Measurements from ENCODE around the gene GPX7.

Gene GPX7

GRCh38 chr1:52588535-52588934 is 13.6 kb upstream of the GPX7 start:
- no peak for DNase-seq

GRCh38 chr1:52590266-52590665 is 11.9 kb upstream of the GPX7 start:
- DNase-seq: no peak

- DNase-seq: no peak
Observed at GRCh38 chr1:52592637-52593323, 9.4 kb upstream of the GPX7 start.

GRCh38 chr1:52593495-52593894 is 8.7 kb upstream of the GPX7 start:
- no peak for DNase-seq

- no peak for DNase-seq
Observed at GRCh38 chr1:52595061-52595460, 7.1 kb upstream of the GPX7 start.

- no peak for DNase-seq
Observed at GRCh38 chr1:52597912-52598311, 4.3 kb upstream of the GPX7 start.

- DNase-seq: no peak
Observed at GRCh38 chr1:52598729-52599128, 3.4 kb upstream of the GPX7 start.

GRCh38 chr1:52599236-52599635 is 2.9 kb upstream of the GPX7 start:
- no peak for DNase-seq

GRCh38 chr1:52600533-52601179 is 1.5 kb upstream of the GPX7 start:
- no peak for DNase-seq

GRCh38 chr1:52601519-52601918 is 652 bp upstream of the GPX7 start:
- DNase-seq: no peak

GRCh38 chr1:52602856-52603600 is 857 bp downstream of the GPX7 start:
- DNase-seq: no peak

GRCh38 chr1:52603630-52604029 is 1.5 kb downstream of the GPX7 start:
- no peak for DNase-seq

GRCh38 chr1:52604063-52604770 is 2.0 kb downstream of the GPX7 start:
- DNase-seq: no peak

- DNase-seq: no peak
Observed at GRCh38 chr1:52613636-52614373, 11.6 kb downstream of the GPX7 start.

- DNase-seq: no peak
Observed at GRCh38 chr1:52614671-52615070, 12.5 kb downstream of the GPX7 start.

GRCh38 chr1:52615489-52616042 is 13.4 kb downstream of the GPX7 start:
- no peak for DNase-seq

- no peak for DNase-seq
Observed at GRCh38 chr1:52621950-52622349, 19.8 kb downstream of the GPX7 start.

- DNase-seq: no peak
Observed at GRCh38 chr1:52623812-52624211, 21.6 kb downstream of the GPX7 start.

GRCh38 chr1:52627028-52627427 is 24.9 kb downstream of the GPX7 start:
- DNase-seq: no peak

- DNase-seq: no peak
Observed at GRCh38 chr1:52628614-52629324, 26.6 kb downstream of the GPX7 start.

- DNase-seq: no peak
Observed at GRCh38 chr1:52629325-52629643, 27.1 kb downstream of the GPX7 start.

GRCh38 chr1:52629667-52630066 is 27.5 kb downstream of the GPX7 start:
- DNase-seq: no peak
